Activated CD4-positive, alpha-beta T cell treated with anti-CD3 and anti-CD28 coated beads, Interleukin-2, amount 50 U/mL, for 4 hours (primary cell): Measurements from ENCODE around the gene PSAPL1.
"Not testable (repeated sequence)": the region's sequence is repeated elsewhere in the genome, so short reads cannot be mapped to it uniquely, and the experiment has no call there.

Experiments
- DNase-seq, 2 experiments: peaks; one replicate each; pipeline ENCODE4 v3.0.0-alpha.2; 2020

The PSAPL1 gene

DNA sequence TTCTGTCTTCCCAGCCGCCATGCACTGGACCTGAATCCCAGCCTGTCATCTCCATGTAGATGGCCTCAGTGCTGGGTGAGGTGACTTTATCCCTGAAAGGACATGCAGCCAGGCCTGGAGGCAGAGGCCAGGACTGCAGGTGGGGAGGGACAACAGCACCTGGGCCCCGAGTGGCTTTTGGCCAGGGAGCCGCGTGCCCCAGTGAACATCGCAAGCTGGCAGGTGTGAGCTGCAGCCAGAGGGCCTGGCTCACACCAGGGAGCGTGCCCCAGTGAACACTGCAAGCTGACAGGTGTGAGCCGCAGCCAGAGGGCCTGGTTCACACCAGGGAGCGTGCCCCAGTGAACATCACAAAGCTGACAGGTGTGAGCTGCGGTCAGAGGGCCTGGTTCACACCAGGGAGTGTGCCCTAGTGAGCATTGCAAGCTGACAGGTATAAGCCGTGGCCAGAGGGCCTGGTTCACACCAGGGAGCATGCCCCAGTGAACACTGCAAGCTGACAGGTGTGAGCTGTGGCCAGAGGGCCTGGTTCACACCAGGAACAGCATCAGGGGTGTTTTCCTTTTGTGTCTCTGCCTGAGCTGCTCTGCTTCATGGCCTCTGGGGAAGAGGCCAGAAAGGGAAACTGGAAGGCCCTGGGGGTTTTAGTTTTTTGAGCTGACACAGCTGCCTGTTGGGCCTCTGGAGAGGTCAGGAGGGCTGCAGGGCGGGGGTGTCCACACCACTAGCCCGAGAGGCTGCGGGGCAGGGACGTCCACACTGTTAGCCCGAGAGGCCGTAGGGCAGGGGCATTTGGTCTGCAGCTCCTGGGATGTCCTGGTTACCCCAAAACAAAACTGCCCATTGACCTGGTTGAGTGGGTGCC, 22.7 kb upstream of the PSAPL1 start:
- no peak for DNase-seq

DNA sequence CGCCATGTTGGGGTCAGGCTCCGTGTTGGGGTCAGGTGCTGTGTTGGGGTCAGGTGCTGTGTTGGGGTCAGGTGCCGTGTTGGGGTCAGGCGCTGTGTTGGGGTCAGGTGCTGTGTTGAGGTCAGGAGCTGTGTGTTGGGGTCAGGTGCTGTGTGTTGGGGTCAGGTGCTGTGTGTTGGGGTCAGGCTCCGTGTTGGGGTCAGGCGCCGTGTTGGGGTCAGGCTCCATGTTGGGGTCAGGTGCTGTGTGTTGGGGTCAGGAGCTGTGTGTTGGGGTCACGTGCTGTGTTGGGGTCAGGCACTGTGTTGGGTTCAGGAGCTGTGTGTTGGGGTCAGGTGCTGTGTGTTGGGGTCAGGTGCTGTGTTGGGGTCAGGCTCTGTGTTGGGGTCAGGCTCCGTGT, 18.1 kb upstream of the PSAPL1 start:
- DNase-seq: not testable (repeated sequence)

DNA sequence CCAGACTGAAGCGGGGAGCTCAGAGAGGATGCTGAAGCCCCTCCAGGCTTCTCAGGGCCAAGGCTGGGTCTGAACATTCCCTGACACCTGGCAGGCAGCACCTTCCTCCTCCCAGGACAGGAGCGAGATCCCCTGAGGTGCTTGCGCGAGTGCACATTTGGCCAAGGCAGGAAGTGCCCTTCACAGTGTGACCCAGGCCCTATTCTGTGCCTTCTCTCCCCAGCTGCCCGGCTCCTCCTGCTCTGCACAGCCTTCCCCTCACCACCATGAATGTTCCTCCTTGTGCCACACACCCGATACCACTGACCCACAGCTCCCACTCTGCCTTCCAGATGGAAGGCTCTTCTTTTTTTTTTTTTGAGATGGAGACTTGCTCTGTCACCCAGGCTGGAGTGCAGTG, 17.1 kb upstream of the PSAPL1 start:
- DNase-seq: no peak

DNA sequence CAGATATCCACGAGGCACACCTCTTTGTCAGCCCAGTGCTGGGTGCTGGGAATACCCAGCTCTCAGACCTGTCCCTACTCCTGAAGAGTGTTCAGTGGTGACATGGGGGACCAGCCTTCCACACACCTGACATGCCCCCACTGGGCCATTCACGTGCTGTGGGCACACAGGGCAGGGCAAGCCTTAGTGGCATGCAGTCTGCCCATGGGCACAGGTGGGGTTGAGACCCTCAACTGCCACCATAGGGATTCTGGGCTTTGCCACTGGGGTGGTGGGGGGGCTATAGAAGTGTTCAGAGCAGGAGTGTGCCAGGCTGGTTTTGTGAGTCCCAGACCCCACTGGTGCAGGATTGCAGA, 16.7 kb upstream of the PSAPL1 start:
- no peak for DNase-seq

DNA sequence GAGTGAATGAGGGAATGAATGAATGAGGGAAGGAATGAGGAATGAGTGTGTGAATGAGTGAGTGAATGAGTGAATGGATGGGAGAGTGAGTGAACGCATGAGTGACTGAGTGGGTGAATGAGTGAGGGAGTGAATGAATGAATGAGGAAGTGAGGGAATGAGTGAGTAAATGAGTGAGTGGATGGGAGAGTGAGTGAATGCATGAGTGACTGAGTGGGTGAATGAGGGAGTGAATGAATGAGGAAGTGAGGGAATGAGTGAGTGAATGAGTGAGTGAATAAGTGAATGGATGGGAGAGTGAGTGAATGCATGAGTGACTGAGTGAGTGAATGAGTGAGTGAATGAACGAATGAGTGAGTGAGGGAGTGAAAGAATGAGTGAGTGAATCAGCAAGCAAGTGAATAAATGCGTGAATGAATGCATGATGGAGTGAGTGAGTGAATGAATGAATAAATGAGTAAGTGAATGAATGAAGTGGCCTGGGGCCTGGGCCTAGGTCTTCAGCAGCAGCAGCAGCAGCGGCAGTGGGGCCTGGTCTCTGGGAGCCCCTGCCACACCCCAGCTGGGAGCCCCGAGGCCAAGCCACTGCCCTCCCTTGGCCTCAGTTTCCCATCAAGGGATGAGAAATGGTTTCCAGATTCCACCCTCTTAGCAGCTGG, 16.2 kb upstream of the PSAPL1 start:
- no peak for DNase-seq

DNA sequence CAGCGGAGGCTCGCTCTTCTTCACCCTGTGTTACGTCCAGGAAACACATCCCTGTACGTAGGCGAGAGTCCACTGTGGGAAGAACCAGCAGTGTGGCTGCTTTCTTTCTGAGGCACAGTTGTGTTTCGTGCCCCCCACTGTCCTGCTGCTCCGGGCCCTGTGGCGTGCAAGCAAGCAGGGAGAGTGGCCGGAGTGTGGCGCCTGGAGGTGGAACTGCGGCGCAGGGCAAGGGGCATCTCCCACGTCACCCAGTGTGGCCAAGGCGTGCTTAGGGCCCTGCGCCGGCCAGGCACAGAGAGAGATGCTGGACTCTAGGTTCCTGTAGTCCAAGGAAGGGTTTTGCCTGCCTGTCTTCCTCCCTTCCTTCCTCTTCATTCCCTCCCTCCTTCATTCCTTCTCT, 13.3 kb upstream of the PSAPL1 start:
- no peak for DNase-seq

DNA sequence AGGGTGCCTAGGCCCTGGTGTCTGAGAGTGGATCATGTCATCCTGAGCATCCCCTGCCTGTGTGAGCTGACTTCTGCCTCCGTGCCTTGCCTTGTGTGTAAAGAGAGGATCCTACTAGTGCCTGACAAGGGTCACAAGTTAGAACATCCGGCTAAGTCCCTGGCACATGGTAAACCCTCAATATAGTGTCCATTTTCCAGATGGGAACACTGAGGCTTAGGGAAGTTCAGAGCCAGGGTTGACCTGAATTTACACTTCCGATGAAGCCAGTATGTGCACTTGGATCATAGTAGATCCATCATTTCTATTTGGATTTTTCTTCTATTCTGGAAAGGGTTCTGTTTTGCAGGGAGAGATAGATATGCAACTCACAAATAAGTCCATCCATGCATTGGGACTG, 12.5 kb upstream of the PSAPL1 start:
- no peak for DNase-seq

DNA sequence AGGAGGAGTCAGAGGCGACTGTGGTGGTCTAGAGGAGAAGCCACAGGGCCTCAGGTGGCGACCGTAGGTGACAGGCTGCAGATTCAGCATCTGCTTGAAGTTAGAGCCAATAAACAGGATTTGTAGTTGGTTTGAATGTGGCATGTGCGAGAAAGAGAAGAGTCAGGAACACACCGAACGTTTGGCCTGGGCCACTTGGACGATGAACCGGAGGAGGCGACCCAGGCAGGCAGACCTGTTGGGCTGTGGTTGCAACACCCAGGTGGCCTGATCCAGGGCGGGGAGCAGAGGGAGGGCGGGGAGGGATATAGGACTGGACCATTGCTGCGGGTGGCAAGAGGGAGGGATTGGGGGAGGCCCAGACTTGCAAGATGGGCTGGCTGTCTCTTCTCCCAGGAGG, 10.0 kb upstream of the PSAPL1 start:
- no peak for DNase-seq

DNA sequence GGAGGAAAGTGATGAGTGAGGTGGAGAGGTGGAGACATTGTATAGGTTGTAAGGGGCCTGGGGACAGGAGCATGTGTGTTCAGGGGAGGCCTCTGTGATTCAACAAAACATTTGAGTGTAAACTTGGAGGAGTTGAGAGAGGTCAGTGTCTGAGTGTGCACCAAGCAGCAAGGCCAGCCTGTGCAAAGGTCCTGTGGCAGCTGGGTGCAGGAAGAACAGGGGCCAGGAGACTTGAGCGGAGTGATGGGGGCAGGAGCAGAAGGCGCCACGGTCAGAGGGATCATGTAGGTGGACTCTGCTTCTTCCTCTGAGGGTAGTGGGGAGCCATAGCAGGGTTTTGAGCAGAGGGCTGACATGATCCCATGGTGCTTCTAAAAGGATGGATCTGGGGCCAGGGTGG, 9.6 kb upstream of the PSAPL1 start:
- no peak for DNase-seq

DNA sequence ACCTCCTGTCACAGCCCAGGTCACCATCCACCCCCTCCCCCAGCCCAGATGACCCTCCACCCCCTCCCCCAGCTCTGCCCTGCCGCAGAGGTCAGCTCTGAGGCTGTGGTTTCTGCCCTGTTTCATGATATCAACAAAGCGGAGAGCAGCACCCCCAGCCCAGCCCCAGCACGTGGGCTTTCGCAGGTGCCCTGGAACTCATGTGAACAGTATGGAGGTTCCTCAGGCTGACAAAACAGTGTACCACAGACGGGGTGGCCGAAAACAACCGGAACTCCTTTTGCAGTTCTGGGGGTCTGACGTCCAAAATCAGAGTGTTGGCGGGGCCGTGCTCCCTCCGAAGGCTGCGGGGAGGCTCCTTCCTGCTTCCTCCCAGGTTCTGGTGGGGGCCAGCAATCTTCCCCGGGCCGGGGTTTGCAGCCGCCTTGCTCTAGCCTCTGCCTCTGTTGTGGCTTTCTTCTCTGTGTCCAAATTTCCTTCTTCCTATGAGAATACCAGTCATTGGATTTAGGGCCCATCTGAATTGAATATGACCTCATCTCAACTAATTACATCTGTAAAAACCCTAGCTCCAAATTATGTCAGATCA, 7.9 kb upstream of the PSAPL1 start:
- no peak for DNase-seq

DNA sequence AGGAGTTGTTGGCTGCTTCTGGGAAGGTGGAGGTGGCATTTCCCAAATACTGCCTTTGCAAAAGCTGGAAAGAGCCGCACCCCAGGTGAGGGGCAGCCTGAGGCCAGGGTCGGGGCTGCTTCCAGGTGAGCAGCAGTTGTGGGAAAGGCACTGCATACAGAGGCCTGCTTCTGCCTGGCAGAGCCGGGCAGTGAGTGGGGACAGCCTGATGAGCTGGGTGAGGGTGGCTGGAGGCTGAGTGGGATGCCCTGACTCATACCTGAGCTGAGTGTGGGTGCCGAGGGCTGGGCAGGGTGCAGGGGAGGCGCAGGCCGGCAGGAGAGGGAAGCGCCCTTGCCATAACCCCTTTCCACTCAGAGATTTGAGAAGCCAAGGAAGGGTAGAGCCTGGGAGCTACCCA, 6.5 kb upstream of the PSAPL1 start:
- no peak for DNase-seq

DNA sequence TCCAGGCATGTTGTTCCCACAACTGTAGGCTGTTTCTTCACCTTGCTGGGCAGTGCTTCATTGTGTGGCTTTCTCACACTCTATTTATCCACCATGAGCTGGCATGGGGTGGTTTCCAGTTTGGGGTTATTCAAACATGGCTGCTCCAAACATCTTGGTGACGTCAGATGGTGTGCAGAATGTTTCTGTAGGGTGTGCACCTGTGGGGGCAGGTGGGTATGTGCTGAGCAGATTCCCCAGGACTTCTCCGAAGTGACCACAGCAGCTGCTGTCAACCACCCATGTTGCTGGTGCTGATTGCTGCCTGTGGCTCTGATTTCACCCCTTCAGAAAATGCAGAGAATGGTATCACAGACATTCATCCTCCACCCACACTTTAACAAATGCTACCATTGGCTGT, 5.0 kb upstream of the PSAPL1 start:
- no peak for DNase-seq

DNA sequence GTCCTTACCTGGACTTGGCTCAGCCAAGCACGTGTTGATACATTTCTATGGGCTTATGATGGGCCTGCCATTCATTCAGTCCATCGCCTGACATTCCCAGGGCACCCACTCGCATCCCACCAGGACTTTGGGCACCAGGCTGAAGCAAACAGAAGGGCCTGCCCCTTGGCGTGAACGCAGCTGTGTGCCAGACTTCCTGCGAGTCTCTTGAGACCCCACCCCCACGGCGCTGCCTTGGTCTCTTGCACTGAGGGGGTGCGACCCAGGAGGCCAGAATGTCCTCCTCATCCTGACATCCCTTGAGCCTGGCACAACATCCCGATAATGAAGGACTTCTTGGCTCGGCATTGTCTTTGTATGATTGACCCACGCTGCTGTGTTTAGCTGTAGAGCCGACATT, 1.5 kb upstream of the PSAPL1 start:
- no peak for DNase-seq

DNA sequence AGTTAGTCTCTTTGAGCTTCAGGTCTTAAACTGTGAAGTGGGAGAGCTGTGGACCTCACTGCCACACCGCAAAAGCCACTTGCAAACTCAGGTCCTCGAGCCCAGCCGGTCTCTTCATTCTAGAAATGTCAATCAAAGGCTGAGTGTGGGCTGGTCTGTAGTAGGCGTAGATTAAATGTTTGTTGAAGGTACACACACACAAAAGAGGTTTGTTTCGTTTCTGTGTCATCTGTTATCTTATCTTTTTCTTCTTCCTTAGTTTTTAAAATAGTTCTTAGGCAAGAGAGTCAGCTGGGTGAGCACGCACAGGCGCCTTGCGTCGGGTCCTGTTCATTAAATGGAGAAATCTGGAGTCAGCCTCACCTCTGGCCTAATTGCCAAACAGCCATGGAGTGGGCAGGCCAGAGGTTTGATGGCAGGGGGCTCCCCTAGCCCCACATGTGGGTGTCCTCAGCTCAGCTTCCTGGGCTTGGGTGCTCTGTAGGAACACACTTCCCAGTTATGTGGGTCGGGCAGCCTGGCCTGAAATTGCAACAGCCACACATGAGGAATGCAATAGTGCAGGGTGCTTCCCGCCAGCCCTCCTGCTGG, 836 bp upstream of the PSAPL1 start:
- DNase-seq: no peak

DNA sequence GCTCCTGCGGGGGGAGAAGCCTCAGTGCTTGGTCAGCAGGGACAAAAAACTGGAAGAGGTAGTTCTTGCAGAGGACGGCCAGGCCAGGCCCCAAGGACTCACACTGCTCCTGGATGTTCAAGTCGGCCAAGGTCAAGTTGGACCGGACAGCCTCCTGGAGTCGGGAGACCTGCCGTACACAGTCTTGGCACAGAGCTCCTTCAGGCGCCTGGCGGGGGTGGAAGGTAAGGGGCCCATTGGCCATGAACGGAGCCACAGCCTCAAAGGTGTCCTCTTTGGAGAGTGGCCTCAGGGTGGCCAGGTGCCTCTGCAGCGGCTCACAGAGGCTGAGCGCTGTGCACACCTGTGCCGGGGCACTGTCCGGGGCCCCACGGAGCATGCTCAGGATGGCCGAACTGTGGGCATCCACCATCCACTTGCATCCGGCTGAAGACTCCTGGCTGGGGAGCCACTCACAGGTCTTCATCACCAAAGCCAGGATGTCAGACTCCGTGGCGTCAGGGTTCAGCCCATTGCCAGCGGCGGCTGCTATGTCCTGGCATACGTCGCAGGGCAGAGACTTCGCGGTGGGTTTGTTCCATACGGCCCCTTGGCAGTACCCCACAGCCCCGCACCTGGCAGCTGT, 477 bp downstream of the PSAPL1 start:
- DNase-seq: no peak

DNA sequence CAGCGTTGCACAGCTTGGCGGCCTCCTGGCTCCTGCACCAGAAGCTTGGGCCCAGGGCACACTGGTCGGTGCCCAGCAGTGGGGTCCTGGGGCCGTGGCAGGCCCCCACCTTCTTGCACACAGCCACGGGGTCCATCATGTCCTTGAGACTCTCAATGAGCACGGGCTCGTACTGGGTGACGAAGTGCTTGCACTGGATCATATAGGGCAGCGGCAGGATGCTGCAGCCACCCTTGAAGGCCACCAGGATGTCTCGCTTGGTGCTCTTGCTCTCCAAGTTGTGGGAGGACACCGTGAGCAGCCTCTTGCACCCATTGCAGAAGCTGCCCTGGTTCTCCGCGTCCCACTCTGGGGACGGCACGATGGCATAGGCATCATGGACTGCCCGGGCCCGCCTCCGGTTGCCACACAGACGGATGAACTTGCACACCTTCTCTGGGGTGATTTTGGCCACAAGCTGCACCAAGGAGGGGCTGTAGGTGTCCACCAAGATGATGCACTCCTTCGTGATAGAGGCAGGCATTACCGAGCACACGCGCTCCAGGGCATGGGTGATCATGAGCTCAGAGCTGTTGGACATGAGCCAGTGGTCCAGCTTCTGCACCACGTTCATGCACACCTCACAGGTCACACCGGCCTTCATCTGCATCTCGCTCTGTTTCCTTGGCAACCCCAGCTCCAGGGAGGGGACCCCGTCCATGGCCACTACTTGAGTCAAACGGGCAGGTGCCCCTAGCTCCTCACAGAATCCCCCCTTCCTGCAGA, 1.2 kb downstream of the PSAPL1 start:
- no peak for DNase-seq

DNA sequence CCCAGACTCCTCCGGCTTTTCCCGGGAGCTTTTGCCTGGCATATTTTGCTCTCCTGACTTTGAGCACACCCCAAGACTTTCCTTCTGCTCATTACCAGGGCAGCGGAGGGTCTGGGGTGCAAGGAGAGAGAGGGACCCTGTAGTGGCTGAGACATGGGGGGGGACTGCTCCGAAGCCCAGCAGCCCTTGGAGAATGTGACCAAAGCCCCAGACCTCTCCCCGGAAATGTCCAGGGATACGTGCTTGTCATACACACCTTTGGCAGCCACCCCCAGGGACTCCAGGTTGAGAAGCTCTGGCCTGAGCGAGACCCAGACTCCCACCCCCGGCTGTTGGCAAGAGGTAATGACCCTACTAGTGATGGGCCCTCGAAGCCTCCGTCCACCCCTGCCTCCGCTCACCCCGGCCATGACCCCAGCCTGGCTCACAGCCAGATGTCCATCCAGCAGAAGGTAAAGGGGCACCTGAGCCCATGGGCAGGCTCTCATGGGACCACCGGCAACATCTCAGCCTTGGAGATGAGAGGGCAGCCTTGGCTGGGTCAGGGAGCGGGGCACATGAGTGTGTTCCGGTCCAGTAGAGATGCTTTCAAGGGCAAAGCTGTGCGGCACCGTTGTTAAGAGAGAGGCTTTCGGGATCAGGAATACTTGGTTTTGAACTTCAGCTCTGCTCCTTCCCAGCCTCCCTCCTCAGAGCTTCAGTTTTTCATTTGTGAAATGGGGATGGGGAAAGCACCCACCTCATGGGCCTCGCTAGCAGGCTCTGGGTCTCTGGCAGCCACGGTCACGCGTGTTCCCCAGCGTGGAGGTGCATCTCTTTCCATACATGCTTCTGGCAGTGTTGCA, 2.0 kb downstream of the PSAPL1 start:
- no peak for DNase-seq

DNA sequence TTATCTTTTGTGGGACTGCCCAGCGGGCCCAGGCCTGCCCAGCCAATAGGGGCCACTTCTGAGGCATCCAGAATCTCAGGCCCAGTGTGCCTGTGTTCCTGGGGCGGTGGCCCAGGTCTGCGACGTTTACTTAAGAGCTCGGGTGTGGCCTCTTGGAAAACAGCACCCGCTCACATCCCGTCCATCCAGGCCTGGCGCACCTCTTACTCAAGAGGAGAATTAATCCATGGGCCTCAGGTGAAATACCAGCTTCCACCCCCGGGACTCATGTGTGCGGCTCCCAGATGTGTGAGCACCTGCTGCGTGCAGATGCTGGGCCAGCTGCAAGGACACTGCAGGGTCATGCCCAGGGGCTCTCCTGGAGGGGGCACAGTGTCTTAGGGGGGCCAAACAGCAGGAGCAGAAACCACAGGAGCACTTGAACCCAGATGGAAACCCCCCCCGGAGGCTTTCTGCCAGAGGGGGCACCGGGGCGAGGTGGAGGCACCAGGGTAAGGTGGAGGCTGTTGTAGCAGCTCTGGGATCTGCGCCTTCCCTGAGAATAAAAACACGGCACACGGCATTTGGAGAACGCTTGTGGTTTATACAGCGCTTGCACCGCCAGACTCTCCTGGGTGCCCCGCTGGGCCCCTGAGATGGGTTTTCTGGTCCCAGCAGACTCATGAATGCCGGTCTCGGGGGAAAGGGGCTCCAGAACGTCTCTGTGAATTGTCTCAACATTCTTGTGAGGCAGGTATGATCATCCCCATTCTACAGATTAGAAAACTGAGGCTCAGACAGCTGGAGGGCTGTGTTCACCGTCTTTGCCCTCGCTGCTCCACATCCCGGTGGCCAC, 2.8 kb downstream of the PSAPL1 start:
- no peak for DNase-seq

DNA sequence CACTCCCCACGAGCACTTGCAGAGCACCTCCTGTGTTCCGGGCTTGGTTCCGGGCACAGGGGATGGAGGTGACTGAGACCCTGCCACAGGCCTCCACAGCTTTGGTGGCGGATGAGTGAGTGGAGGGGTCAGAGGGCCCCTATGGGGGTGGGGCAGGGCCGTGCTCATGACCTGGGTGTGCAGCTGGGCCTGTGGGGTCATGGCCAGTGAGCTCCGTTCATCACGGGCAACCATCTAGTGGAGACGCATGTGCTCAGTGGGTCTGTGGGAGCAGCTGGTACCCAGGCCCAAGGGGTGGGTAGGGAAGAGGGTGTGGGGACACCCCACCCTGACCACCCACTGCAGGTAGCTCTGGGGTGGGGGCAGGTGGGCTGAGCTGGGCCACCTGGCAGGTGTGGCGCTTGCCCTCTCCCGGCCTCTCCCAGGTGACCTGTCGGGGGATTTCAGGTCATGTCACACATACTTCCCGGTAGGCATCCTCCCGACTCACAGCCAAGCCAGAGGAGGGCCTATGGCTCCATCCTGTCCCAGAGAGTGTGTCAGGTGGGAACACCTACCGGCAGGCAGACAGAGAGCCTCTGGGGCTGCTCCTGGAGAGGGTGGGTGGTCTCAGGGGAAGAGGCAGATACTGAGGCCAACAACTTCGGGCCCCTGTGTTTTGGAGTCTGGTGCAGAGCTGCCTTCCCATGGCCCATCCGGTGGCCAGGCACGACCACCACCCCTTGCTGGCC, 3.6 kb downstream of the PSAPL1 start:
- DNase-seq: no peak

DNA sequence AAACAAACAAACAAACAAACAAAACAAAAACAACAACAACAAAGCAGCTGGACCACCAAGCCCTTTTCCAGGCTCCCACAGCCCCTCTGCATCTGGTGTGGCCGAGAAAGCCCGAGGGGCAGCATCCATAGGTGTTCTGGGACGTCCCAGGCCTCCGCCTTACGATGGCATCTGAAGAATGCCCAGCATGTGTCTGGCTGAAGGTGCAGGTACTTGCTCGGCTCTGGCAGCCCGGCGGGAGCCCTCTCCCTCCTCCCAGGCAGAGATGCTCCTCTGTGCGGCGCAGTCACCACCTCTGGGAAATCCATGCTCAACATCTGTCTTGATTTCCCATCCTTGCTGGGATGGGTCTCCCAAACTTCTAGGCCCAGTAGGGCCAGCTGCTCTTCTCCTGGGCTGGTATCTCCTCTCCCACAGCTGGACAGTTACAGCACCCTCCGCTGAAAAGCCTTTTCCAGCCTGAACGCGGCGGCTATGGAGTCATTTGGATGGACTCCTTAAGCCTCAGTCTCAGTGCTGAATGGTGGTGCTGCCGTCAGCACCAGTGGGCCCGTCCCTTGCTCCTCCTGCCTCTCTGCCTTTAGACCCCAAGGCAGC, 4.3 kb downstream of the PSAPL1 start:
- no peak for DNase-seq
